Central memory CD8-positive, alpha-beta T cell (primary cell): ENCODE results near the gene SC5D.

Source experiments
- ATAC-seq: fragments of 150-1000 bp; cut with Tn5 transposase; replicated peaks from 2 replicates; pipeline ENCODE4 v1.10.0; 2022; ENCODE audit warnings: mild to moderate bottlenecking, moderate FRiP score, moderate number of reproducible peaks; ENCODE audit not compliant: poor library complexity, severe bottlenecking; ENCODE audit errors: extremely low read depth
- DNase-seq, 2 donors: peaks; one replicate each; pipeline ENCODE4 v3.0.0; 2021; ENCODE audit warnings: low spot score in 2 of 2
- H3K27ac Mint-ChIP-seq: one replicate; pipeline ENCODE4 v1.8.0; 2022; ENCODE audit warnings: low read depth, mild to moderate bottlenecking, moderate library complexity, mixed read lengths
- H3K27me3 Mint-ChIP-seq: one replicate; pipeline ENCODE4 v1.8.0; 2022; ENCODE audit warnings: mixed read lengths
- H3K36me3 Mint-ChIP-seq: one replicate; pipeline ENCODE4 v1.8.0; 2022; ENCODE audit warnings: mild to moderate bottlenecking, moderate library complexity, mixed read lengths; ENCODE audit not compliant: insufficient read depth
- H3K4me1 Mint-ChIP-seq: one replicate; pipeline ENCODE4 v1.8.0; 2022; ENCODE audit warnings: mixed read lengths
- H3K4me3 Mint-ChIP-seq: one replicate; pipeline ENCODE4 v1.8.0; 2022; ENCODE audit warnings: mild to moderate bottlenecking, moderate library complexity, mixed read lengths
- H3K9me3 Mint-ChIP-seq: one replicate; pipeline ENCODE4 v1.8.0; 2022; ENCODE audit warnings: mixed read lengths

Gene SC5D

GRCh38 chr11:121265586-121265985, 27.0 kb upstream of the SC5D start:
- DNase-seq = no peak
- peaks cover 100% of the 10 kb centered on the region for H3K27me3 Mint-ChIP-seq
- H3K4me3 Mint-ChIP-seq = no peak overlapping the region
- no peaks in the 10 kb centered on the region for H3K4me1 Mint-ChIP-seq
- peaks cover 8% of the 10 kb centered on the region for H3K9me3 Mint-ChIP-seq
- H3K27ac Mint-ChIP-seq = no peak overlapping the region
- H3K36me3 Mint-ChIP-seq = no peaks in the 10 kb centered on the region
- ATAC-seq = no peak

GRCh38 chr11:121268581-121268980, 24.0 kb upstream of the SC5D start:
- Mint-ChIP-seq H3K27ac (no peak overlapping the region), H3K27me3 (peaks cover 96% of the 10 kb centered on the region), H3K4me3 (no peak overlapping the region), H3K4me1 (no peaks in the 10 kb centered on the region), H3K36me3 (no peaks in the 10 kb centered on the region), H3K9me3 (no peaks in the 10 kb centered on the region)
- ATAC-seq = no peak
- no peak for DNase-seq

- peaks cover 81% of the 10 kb centered on the region for H3K27me3 Mint-ChIP-seq
- H3K4me3 Mint-ChIP-seq = no peak overlapping the region
- DNase-seq = no peak
- no peak for ATAC-seq
- no peaks in the 10 kb centered on the region for H3K9me3 Mint-ChIP-seq
- no peaks in the 10 kb centered on the region for H3K36me3 Mint-ChIP-seq
- no peaks in the 10 kb centered on the region for H3K4me1 Mint-ChIP-seq
- H3K27ac Mint-ChIP-seq = no peak overlapping the region
Observed at GRCh38 chr11:121270001-121270678, 22.4 kb upstream of the SC5D start.

GRCh38 chr11:121274332-121274991, 18.1 kb upstream of the SC5D start:
- no peak for DNase-seq
- no peak for ATAC-seq
- Mint-ChIP-seq H3K27ac (no peak overlapping the region), H3K36me3 (peaks cover 2% of the 10 kb centered on the region), H3K4me1 (no peaks in the 10 kb centered on the region), H3K27me3 (peaks cover 53% of the 10 kb centered on the region), H3K9me3 (no peaks in the 10 kb centered on the region), H3K4me3 (no peak overlapping the region)

GRCh38 chr11:121281698-121282097, 10.9 kb upstream of the SC5D start:
- Mint-ChIP-seq H3K9me3 (no peaks in the 10 kb centered on the region), H3K4me1 (no peaks in the 10 kb centered on the region), H3K4me3 (no peak overlapping the region), H3K27me3 (peaks cover 82% of the 10 kb centered on the region), H3K36me3 (peaks cover 2% of the 10 kb centered on the region), H3K27ac (no peak overlapping the region)
- DNase-seq = no peak
- ATAC-seq = no peak

GRCh38 chr11:121282386-121282785, 10.2 kb upstream of the SC5D start:
- peaks cover 89% of the 10 kb centered on the region for H3K27me3 Mint-ChIP-seq
- H3K36me3 Mint-ChIP-seq = peaks cover 2% of the 10 kb centered on the region
- no peaks in the 10 kb centered on the region for H3K4me1 Mint-ChIP-seq
- DNase-seq (no peak), ATAC-seq (no peak)
- no peak overlapping the region for H3K4me3 Mint-ChIP-seq
- no peaks in the 10 kb centered on the region for H3K9me3 Mint-ChIP-seq
- no peak overlapping the region for H3K27ac Mint-ChIP-seq

- ATAC-seq (no peak), DNase-seq (no peak)
- H3K9me3 Mint-ChIP-seq = no peaks in the 10 kb centered on the region
- no peak overlapping the region for H3K4me3 Mint-ChIP-seq
- H3K27me3 Mint-ChIP-seq = peaks cover 93% of the 10 kb centered on the region
- H3K4me1 Mint-ChIP-seq = no peaks in the 10 kb centered on the region
- no peak overlapping the region for H3K27ac Mint-ChIP-seq
- H3K36me3 Mint-ChIP-seq = peaks cover 2% of the 10 kb centered on the region
Observed at GRCh38 chr11:121282886-121283502, 9.6 kb upstream of the SC5D start.

GRCh38 chr11:121291319-121291718, 1.3 kb upstream of the SC5D start:
- H3K27me3 Mint-ChIP-seq = peaks cover 11% of the 10 kb centered on the region
- H3K27ac Mint-ChIP-seq = peak overlapping the region; percentile 98
- H3K4me3 Mint-ChIP-seq = peak overlapping the region; percentile 99
- H3K4me1 Mint-ChIP-seq = peaks cover 38% of the 10 kb centered on the region
- DNase-seq = no peak
- ATAC-seq = no peak
- H3K36me3 Mint-ChIP-seq = peaks cover 14% of the 10 kb centered on the region
- H3K9me3 Mint-ChIP-seq = no peaks in the 10 kb centered on the region

GRCh38 chr11:121291896-121292494, 576 bp upstream of the SC5D start:
- peak; percentile 33 for ATAC-seq
- peak overlapping the region; percentile 99 for H3K4me3 Mint-ChIP-seq

GRCh38 chr11:121293288-121293594, 670 bp downstream of the SC5D start:
- DNase-seq (no peak), ATAC-seq (peak; percentile 12)
- peaks cover 14% of the 10 kb centered on the region for H3K36me3 Mint-ChIP-seq
- H3K4me3 Mint-ChIP-seq = peak overlapping the region; percentile 99
- peaks cover 50% of the 10 kb centered on the region for H3K4me1 Mint-ChIP-seq
- peak overlapping the region; percentile 98 for H3K27ac Mint-ChIP-seq
- no peaks in the 10 kb centered on the region for H3K9me3 Mint-ChIP-seq
- H3K27me3 Mint-ChIP-seq = no peaks in the 10 kb centered on the region

More at GRCh38 chr11:121291896-121292494, 576 bp upstream of the SC5D start:
- Mint-ChIP-seq H3K4me1 (peaks cover 42% of the 10 kb centered on the region), H3K27me3 (peaks cover 8% of the 10 kb centered on the region), H3K36me3 (peaks cover 14% of the 10 kb centered on the region), H3K9me3 (no peaks in the 10 kb centered on the region), H3K27ac (peak overlapping the region; percentile 98)
- no peak for DNase-seq

- H3K9me3 Mint-ChIP-seq = no peaks in the 10 kb centered on the region
- peak overlapping the region; percentile 1 for H3K27ac Mint-ChIP-seq
- H3K27me3 Mint-ChIP-seq = no peaks in the 10 kb centered on the region
- peaks cover 57% of the 10 kb centered on the region for H3K4me1 Mint-ChIP-seq
- no peak overlapping the region for H3K4me3 Mint-ChIP-seq
- no peak for ATAC-seq
- H3K36me3 Mint-ChIP-seq = peaks cover 14% of the 10 kb centered on the region
- DNase-seq = no peak
Observed at GRCh38 chr11:121295246-121296029, 2.9 kb downstream of the SC5D start.

- DNase-seq (no peak), ATAC-seq (no peak)
- H3K9me3 Mint-ChIP-seq = no peaks in the 10 kb centered on the region
- H3K27me3 Mint-ChIP-seq = no peaks in the 10 kb centered on the region
- no peak overlapping the region for H3K27ac Mint-ChIP-seq
- no peak overlapping the region for H3K4me3 Mint-ChIP-seq
- peaks cover 3% of the 10 kb centered on the region for H3K36me3 Mint-ChIP-seq
- peaks cover 63% of the 10 kb centered on the region for H3K4me1 Mint-ChIP-seq
Observed at GRCh38 chr11:121297872-121298271, 5.3 kb downstream of the SC5D start.
